BE2C (cell line): ENCODE measurements around the gene PPP1R9A.

ENCODE experiments used
- DNase-seq: peaks from one replicate; pipeline ENCODE4 v3.0.0-alpha.2; 2020
- H3K27me3 ChIP-seq: fragments of 250-450 bp; sonication (Bioruptor Pico); 2 replicates; pipeline ENCODE4 v1.5.1; 2020; ENCODE audit warnings: mild to moderate bottlenecking
- H3K36me3 ChIP-seq: fragments of 250-450 bp; sonication (Bioruptor Pico); 2 replicates; pipeline ENCODE4 v1.5.1; 2020; ENCODE audit warnings: mild to moderate bottlenecking
- H3K4me1 ChIP-seq: fragments of 250-450 bp; sonication (Bioruptor Pico); 2 replicates; pipeline ENCODE4 v1.5.1; 2020
- H3K4me3 ChIP-seq: 2 replicates; pipeline ENCODE4 v1.5.1; 2011; ENCODE audit warnings: low read depth, low read length
- H3K9me3 ChIP-seq: fragments of 250-450 bp; sonication (Bioruptor Pico); 2 replicates; pipeline ENCODE4 v1.5.1; 2020
- CTCF ChIP-seq: IDR thresholded peaks from 2 replicates; pipeline ENCODE4 v1.5.1; 2012; ENCODE audit warnings: mild to moderate bottlenecking, low read depth, low read length

The PPP1R9A gene

GRCh38 chr7:95105627-95106026 is 198.2 kb downstream of the PPP1R9A start:
- no peak for DNase-seq
- Histone ChIP-seq H3K4me1 (no peaks in the 10 kb centered on the region), H3K4me3 (no peak overlapping the region), H3K27me3 (no peaks in the 10 kb centered on the region), H3K9me3 (no peaks in the 10 kb centered on the region), H3K36me3 (no peaks in the 10 kb centered on the region)
- no peak for TF ChIP-seq CTCF

GRCh38 chr7:95106401-95106800 is 199.0 kb downstream of the PPP1R9A start:
- no peak for TF ChIP-seq CTCF
- DNase-seq, result no peak
- Histone ChIP-seq H3K4me1 (no peaks in the 10 kb centered on the region), H3K36me3 (no peaks in the 10 kb centered on the region), H3K9me3 (no peaks in the 10 kb centered on the region), H3K4me3 (no peak overlapping the region), H3K27me3 (no peaks in the 10 kb centered on the region)

GRCh38 chr7:95110707-95111106 is 203.3 kb downstream of the PPP1R9A start:
- Histone ChIP-seq H3K4me3 (no peak overlapping the region), H3K4me1 (no peaks in the 10 kb centered on the region), H3K36me3 (no peaks in the 10 kb centered on the region), H3K9me3 (no peaks in the 10 kb centered on the region), H3K27me3 (no peaks in the 10 kb centered on the region)
- DNase-seq, result no peak
- TF ChIP-seq CTCF, result no peak

- H3K4me3 ChIP-seq, result no peak overlapping the region
- TF ChIP-seq CTCF, result no peak
Measured at GRCh38 chr7:95113590-95113989, 206.2 kb downstream of the PPP1R9A start.

GRCh38 chr7:95126053-95126709 is 218.8 kb downstream of the PPP1R9A start:
- no peaks in the 10 kb centered on the region for H3K9me3 ChIP-seq

More at GRCh38 chr7:95113590-95113989, 206.2 kb downstream of the PPP1R9A start:
- H3K27me3 ChIP-seq, result no peaks in the 10 kb centered on the region
- H3K4me1 ChIP-seq, result no peaks in the 10 kb centered on the region
- no peaks in the 10 kb centered on the region for H3K9me3 ChIP-seq
- no peak for DNase-seq
- H3K36me3 ChIP-seq, result no peaks in the 10 kb centered on the region

More at GRCh38 chr7:95126053-95126709, 218.8 kb downstream of the PPP1R9A start:
- Histone ChIP-seq H3K27me3 (no peaks in the 10 kb centered on the region), H3K4me1 (no peaks in the 10 kb centered on the region), H3K36me3 (no peaks in the 10 kb centered on the region), H3K4me3 (no peak overlapping the region)
- no peak for DNase-seq
- TF ChIP-seq CTCF, result no peak
